Activated CD4-positive, alpha-beta T cell treated with anti-CD3 and anti-CD28 coated beads for 4 hours (primary cell): ENCODE data around the gene CIRBP.

ENCODE experiments used
- DNase-seq, 2 donors: peaks; one replicate each; pipeline ENCODE4 v3.0.0-alpha.2; 2020

CIRBP gene

DNA sequence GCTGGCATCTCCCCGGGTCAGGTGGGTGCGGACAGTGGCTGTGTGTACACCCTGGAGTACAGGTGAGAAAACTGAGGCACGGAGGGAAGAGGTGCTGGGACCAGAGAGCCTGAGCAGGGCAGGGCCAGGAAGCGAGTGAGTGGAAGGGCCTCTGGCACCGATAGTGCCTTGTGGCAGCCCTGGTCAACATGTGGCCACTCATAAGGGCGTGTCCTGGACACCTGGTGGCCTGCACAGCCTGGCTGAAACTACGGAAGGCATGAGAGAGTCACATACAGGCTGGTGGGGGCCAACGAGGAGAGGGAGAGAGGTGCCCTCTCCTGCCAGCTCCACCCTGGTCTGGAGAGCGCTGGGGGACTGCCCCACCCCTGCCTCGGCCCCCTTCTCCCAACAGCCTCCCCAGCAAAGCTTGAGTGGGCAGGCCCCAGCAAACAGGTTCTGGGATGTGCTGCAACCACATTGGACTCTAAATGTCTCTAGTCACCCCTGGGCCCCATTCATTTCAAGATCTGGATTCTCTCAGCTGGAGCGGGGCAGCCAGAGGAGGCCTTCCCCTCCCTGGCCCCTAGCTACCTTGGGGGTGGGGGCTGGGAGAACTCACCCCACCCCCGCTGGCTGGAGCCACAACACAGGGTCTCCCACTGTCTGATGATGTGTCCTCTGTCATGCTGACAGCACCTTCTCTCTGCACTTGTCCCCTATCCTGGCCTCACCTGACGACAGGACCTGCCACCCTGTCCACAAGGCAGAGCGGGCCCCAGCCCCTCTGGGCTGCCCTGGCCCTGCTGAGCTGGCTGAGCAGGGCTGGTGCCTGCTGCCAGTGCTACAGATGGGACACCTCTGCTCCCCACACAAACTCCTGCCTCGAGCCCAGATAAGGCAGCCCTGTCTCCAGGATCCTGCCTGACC is 37.1 kb upstream of the CIRBP start:
- DNase-seq = no peak

DNA sequence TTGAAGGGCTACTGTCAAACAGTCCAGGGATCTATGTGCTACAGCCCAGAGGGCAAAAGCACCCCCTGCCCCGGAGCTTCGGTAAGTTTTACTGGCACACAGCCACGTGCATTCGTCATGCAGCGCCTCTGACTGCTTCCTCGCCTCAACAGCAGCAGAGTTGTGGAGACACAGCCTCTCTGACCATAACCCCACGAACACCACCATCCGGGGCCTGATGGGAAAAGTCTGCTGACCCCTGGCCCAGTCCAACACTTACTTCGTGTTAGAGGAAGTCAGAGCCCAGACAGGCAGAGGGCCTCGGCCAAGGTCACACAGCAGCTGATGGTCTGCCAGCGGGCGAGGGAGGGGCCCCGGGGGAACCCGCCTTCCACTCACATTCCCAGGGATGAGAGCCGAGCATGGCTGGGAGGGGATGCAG is 36.5 kb upstream of the CIRBP start:
- DNase-seq = no peak

DNA sequence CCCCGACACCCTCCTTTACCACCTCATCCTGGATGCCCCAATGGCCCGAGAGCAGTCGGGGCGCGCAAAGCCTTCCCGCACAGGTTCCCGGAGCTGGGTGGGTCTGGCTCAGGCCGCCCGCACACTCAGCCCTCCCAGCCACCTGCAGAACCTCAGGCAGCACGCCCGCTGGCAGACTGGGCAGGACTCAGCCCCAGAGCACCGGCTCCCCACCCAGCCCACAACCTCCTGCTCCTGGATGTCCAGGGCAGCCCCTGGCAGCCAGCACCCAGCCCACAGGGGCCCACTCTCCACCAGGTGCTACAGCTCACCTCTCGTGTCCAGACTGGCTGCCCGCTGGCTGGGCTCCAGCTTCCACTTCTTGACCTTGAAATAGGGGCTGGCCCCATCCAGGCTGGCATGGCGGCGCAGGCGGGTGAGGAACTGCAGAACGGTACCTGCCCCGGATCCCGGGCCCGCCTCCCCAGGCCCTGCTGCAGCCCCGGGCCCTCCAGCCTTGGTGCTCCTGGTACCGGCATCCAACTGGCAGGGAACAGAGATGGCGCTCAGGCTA is 35.9 kb upstream of the CIRBP start:
- DNase-seq = no peak

DNA sequence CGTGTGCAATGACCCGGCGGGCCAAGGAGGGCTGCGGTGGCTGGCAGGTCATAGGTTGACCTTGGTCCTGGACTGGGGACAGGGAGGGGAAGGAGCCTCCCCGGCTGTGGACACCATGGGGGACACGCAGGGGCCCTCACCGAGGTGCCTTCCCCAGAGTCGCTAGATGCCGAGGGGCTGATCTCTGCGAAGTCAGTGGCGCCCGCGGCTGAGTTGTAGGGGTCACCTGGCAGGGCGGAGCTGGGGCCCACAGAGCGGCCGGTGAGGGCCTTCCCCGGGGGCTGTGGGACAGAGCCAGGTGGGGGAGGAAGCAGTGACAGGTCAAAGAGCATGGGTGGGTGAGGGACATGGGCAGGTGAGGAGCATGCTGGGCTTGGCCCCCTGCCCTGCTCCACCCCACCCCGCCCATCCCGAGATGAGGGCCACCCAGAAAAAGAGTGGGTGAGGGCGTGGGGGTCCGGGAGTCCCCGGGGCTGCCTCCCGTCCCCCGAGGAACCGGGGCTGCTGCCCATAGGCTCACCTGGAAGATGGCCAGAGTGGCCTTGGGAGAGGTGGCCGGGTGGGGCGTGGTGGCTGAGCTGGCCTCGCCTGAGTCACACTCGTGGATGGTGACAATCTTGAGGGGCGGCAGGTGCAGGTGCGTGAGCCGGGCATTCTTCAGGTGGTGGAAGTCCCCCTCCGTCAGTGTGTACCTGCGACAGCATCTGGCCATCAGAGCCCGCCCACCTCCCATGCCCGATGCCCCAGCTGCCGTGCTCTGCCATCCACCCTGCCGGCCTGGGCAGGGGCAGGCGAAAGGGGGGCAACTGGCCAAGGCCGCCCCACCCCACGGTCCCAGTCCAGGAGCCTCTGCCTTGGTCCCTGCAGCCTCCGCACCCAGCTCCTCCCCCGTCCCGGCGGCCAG is 34.8 kb upstream of the CIRBP start:
- no peak for DNase-seq

DNA sequence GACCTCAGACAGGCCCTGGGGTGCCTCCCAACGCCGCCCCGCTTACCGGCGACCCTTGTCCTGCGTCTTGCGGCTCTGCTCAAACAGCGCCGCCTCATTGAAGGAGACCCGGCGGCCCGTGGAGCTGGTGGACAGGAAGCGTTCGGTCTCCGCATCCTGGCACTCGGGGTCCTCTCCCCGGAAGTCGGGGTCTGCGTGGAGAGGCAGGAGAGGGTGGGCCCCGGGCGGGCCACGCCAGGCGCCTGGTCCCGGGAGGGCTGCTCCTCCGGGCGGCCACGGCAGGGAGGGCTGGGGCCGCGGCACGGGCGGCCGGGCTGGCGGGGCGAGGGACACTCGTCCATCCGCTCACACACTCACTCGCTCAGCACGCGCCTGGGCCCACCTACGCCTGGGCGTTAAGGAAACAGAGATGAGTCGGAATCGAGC is 34.2 kb upstream of the CIRBP start:
- no peak for DNase-seq

DNA sequence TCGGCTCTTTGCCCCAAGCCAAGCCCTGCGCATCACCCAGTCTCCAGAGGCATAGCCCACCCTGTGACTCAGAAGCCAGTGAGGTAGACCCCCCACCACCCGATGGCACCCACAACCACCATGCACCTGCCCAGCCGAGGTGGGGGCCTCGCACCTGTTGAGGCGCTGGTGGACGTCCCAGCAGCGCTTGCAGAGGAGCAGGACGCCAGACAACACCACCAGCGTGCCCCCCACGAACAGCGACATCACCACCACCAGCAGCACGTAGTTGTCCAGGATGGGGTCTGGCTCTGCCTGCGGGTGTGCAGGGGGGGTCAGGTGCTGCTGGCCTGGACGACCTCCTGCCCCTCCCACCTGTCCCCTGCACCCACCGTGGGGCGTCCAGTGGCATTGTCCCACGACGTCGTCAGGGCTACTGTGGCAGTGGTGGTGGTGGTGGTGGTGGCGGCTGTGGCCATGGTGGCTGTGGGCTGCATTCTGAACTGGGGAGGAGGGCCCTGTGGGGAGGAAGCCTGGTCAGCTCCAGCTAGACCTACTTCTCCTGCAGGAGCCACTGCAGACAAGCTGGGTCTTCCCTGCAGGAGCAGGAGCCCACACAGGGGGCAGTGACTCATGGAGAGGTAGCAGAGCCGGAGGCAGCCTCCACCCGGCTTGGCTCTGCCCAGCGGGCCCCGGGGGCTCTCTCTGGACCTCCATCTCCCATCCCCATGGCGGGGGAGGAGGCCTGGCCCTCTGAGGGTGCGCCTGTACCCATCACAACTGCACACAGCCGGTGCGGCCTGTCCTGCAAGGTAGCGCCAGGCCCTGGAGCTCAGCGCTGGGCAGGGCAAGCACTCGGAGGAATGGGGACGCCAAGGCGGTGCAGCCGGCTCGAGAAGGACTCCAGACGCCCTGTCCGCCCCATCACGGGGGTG is 33.2 kb upstream of the CIRBP start:
- no peak for DNase-seq

DNA sequence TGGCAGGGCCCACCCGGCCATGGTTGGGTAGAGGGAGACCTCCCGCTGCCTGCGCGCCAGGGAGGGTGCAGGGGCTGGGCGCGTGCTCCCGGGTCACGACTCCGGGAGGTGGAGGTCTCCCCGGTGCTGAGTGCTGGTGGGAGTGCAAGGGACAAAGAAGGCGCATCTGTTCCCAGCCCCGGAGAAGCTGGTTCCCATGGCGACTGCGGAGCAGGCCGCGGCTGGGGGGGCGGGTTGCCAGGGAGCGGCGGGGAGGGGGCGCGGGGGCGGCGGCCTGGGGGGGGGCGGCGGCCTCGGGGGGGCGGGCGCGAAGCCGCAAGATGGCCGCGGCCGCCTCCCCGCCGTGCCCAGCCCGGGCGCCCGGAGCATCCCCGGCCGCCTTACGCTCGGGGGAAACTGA is 32.6 kb upstream of the CIRBP start:
- DNase-seq = no peak

DNA sequence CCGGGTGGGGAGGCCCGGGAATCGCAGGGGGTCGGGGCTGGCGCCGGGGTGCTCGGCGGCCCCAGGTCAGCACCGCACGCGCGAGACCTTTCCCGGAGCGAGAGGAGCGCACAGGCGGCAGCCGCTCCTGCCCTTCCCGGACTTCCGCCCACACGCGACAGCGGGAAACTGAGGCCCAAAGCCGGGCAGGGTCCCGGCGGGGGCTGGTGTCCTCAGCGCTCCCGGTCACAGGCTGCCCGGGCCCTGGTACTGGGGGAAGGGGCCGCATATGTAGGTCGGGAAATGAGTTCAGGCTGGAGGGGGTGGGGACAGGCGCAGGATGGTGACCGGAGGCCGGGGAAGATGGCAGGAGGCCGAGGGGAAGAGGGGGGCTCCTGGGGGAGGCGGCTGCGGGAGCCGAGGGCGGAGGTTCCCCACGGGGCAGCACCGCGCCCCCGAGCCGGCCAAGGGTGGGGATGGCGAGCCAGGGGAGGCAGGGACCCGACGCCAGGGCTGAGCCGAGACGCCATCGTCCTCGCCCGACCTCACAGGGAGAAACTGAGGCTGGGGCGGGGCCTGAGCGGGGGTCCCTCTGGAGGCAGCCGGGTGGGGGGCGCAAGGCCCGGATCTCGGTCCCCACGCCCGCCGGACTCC is 32.0 kb upstream of the CIRBP start:
- DNase-seq = no peak

DNA sequence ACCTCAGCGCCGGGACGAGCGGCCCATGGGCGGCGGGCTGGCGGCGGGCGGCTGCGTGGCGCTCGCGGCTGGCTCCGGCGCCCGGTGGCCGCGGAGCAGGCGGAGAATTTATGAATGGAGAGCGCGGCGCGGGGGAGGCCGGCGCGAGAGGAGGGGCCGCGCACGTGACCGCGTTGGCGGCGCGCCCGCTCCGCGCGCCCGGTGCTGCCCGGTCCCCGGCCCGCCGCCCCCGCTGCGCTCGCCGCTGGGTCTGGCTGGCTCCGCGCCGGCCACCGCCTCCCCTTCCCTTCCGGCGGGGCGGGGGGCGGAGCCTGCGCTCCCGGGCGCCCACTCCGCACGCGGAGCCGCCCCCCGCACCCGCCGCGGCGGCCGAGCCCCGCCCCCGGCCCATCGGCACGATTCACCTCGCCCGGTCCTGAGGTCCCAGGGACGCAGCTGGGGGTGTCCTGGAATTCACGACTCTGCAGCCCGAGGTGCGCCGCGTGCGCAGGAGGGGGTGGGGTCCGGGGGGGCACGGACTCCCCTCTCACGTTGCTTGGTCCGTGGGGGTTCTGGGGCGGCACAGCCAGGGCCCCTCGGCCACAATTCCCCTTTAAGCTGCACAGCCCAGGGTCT is 31.3 kb upstream of the CIRBP start, which contains the start of gene CBARP:
Gene CBARP (minus strand): TSS at position 252 of the 615 bp plus-strand sequence. CDS start 1,905 bp downstream, outside the sequence.
- peak; percentile 28 to 36 for DNase-seq

DNA sequence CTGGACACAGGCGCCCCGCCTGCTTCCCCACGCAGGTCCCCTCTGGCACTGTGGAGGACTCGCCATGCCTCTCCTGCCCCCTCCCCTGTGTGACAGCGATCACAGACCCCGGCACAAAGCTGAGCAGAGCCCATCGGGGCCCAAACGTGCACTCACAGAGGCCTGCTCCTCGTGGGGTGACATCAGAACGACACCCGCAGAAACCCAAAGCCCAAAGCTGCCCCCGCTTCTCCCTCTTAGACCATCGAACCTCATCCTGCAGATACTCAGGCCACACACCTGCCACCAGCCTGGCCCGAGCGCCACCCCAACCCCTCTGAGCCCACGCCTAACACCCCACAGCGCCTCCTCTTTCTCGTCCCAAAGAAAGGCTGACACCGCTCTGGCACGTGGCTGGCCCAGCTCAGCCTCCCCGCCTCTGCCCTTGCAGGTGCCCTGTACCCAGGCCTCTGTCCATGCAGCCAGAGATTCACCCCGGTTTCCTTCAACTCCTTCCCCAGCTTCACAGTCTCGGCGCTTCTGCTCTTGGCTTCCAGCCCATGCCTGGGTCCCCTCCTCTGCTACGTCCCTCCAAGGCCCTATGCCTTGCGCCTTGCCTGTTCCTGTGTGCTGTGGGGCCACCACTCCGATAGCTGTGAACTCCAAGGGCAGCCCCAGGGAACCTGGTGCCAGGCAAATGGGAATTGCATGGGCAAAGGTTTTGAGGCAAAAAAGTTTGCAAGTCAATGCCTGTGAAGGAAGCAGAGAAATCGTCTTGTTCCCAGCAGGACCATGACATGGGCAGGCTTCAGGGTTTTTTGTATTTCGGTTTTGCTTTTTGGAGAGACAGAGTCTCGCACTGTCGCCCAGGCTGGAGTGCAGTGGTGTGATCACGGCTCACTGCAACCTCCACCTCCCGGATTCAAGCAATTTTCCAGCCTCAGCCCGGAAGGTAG is 30.5 kb upstream of the CIRBP start:
- no peak for DNase-seq

DNA sequence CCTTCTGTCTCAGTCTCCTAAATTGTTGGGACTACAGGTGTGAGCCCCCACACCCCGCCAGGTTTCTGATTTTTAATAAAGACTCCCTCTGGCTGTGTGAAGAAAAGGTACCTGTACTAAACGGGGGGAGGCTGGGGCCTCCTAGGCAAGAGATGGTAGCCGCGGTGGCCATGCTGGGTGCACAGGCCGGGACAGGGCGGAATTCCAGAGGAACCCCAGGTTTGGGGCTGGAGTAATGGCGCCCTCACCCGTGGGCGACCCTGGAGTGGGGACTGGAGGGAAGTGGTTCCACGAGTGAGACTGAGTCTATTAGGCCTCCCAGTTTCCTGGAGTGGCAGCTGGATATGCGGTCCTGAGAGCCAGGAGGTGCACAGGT is 29.7 kb upstream of the CIRBP start:
- no peak for DNase-seq

DNA sequence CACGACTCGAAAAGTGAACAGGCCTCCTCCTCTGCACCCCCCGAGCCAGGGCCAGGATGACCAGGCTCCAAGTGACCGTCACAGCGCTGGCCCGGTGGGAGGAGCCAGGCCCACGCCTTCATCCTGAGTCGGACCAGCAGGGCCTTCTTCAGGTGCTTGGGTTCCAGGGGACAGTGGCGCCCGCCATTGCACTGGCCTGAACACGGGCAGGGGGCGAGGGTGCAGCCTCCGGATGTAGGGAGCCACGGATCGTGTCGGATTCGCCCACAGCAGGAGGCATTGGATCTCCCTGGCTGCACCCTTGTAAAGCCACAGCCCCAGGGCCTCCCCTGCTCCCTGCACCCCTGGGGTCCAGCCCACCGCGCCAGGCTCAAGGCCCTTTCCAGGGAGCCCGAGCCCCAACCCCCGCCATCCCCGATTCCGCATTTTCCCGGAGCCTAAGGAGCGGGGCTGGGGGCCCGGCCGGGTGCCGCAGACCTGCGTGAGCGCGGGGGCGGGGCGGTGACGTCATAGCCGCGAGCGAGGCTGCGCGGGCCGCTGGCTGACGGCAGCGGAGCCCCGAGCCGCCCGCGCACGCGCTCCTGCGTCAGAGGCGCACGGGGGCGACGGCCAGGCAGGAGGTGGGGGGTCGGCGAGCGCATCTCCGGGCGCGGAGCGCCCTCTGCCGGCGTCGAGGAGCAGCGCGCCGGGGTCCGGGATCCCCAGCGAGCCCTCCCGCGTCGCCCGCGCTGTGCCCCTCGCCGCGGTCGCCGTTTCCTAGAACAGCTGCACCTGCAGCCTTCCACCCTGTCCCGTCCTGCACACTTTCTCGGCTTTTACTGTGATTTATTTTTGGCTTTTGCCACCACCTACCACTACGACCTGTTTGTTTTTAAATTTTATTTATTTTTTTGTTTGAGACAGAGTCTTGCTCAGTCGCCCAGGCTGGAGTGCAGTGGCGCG is 29.1 kb upstream of the CIRBP start:
- DNase-seq = peak; percentile 93 to 97

DNA sequence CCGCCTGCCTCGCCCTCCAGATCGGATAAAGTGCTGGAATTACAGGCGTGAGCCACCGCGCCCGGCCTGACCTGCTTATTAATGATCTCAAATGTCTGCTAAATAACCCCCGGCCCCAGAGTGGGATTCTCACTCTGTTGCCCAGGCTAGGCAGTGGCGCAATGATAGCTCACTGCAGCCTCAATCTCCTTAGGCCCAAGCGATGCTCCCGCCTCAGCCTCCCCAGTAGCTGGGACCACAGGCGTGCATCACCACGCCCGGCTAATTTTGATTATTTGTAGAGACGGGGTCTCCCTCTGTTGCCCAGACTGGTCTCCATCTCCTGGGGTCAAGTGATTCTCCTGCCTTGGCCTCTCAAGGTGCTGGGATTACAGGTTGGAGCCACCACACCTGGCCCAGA is 28.2 kb upstream of the CIRBP start:
- no peak for DNase-seq

DNA sequence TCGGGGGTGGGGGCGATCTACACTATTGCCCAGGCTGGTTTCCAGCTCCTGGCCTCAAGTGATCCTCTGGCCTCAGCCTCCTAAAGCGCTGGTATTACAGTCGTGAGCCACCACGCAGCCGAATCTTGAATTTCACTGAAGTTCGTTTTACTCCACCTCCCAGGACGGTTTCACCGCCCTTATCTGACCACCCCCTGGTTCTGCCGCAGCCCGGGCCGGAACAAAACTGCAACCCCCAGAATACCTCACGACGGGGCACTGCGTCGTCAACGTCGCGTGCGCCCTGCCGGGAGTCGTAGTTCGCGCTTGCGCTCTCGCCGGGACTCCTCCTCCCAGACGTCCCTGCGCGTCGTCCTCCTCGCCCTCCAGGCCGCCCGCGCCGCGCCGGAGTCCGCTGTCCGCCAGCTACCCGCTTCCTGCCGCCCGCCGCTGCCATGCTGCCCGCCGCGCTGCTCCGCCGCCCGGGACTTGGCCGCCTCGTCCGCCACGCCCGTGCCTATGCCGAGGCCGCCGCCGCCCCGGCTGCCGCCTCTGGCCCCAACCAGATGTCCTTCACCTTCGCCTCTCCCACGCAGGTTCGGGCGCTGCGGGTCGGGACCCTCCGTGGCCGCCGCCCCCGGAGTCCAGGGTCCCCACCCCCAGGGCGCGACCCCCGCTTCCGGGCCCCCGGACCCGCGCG is 27.6 kb upstream of the CIRBP start, which contains the start of gene ATP5F1D:
Gene ATP5F1D (plus strand): TSS at position 335 of the 679 bp plus-strand sequence. CDS start 100 bp downstream, at position 435.
- peak; percentile 90 to 94 for DNase-seq

DNA sequence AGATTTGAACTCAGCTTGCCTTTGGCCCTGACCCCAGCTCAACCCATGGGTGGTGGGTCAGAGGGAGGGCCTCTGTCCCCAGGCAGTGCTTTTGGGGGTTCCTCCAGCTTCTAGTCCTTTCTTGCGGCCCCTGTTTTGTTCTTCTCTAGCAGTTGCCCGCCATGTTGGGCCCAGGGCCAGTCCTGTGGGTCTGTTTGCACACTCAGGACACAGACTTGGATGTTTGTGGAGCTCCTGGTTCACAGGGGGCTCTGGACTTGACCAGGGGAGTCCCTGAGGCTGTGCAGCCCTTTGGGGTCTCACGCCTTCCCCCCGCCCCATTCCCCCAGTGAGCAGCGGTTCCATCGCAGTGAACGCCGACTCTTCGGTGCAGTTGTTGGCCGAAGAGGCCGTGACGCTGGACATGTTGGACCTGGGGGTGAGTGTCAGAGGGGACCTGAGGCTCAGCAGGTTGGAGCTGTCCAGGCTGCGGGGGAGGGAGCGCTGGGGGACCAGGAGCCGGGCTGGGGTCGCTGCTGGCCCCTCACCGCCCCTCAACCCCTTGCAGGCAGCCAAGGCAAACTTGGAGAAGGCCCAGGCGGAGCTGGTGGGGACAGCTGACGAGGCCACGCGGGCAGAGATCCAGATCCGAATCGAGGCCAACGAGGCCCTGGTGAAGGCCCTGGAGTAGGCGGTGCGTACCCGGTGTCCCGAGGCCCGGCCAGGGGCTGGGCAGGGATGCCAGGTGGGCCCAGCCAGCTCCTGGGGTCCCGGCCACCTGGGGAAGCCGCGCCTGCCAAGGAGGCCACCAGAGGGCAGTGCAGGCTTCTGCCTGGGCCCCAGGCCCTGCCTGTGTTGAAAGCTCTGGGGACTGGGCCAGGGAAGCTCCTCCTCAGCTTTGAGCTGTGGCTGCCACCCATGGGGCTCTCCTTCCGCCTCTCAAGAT is 25.1 kb upstream of the CIRBP start:
- peak; percentile 84 to 88 for DNase-seq

DNA sequence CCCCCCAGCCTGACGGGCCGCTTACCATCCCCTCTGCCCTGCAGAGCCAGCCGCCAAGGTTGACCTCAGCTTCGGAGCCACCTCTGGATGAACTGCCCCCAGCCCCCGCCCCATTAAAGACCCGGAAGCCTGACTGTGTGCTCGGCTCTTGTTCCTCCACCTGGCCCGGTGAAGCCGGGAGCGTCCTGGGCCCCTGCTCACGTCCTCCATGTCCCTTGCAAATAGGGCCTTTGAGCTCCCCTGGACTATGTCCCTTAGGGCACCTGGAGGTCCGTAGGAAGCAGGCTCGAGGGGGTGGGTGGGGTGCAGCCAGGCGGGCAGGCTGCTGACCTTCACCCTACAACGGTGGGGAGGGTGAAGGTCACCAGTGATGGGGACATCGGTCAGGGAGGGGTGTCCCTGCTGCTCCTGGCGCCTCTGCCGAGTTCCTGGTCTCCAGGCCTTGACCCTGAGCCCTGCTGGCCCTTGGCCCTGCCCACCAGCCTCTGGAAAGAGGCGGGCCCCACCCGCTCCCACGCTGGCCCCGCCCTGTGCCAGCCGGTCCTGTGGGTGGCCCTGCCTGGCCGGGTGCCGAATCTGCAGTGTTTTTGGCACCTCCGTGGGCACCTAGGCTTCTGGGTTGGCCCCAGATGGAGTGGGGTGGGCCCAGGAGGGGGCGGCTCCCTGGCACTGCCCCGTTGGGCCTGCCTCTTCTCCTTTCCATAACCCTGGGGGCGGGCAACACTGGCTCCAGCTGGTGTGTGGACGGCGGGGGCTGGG is 24.3 kb upstream of the CIRBP start:
- DNase-seq = no peak
